HEK293 (cell line): ENCODE data around the gene PFDN6.

Experiments
- BCL6B ChIP-seq: fragments of 450-650 bp; formaldehyde crosslinking; IDR thresholded peaks from 2 replicates; pipeline ENCODE4 v1.5.1; 2017; ENCODE audit warnings: missing biosample characterization, missing genetic modification characterization
- CTCF ChIP-seq: fragments of 450-650 bp; formaldehyde crosslinking; IDR thresholded peaks from 2 replicates; pipeline ENCODE4 v1.5.1; 2016; ENCODE audit warnings: missing biosample characterization, missing genetic modification characterization
- GFI1B ChIP-seq: fragments of 450-650 bp; formaldehyde crosslinking; IDR thresholded peaks from 2 replicates; pipeline ENCODE4 v1.5.1; 2016; ENCODE audit warnings: missing biosample characterization, missing genetic modification characterization
- GLIS1 ChIP-seq: fragments of 450-650 bp; formaldehyde crosslinking; IDR thresholded peaks from 2 replicates; pipeline ENCODE4 v1.5.1; 2016; ENCODE audit warnings: missing biosample characterization, missing genetic modification characterization
- GLIS2 ChIP-seq: fragments of 450-650 bp; formaldehyde crosslinking; IDR thresholded peaks from 2 replicates; pipeline ENCODE4 v1.5.1; 2016; ENCODE audit warnings: missing biosample characterization, missing genetic modification characterization
- KLF1 ChIP-seq: fragments of 450-650 bp; formaldehyde crosslinking; IDR thresholded peaks from 2 replicates; pipeline ENCODE4 v1.5.1; 2016; ENCODE audit warnings: missing biosample characterization, missing genetic modification characterization
- KLF16 ChIP-seq: fragments of 450-650 bp; formaldehyde crosslinking; IDR thresholded peaks from 2 replicates; pipeline ENCODE4 v1.5.1; 2017; ENCODE audit warnings: missing biosample characterization, missing genetic modification characterization
- PRDM10 ChIP-seq: fragments of 450-650 bp; formaldehyde crosslinking; IDR thresholded peaks from 2 replicates; pipeline ENCODE4 v1.5.1; 2016; ENCODE audit warnings: missing biosample characterization, missing genetic modification characterization
- SP2 ChIP-seq: fragments of 450-650 bp; formaldehyde crosslinking; IDR thresholded peaks from 2 replicates; pipeline ENCODE4 v1.5.1; 2016; ENCODE audit warnings: missing biosample characterization, missing genetic modification characterization
- ZBTB10 ChIP-seq: fragments of 450-650 bp; formaldehyde crosslinking; IDR thresholded peaks from 2 replicates; pipeline ENCODE4 v1.5.1; 2016; ENCODE audit warnings: missing biosample characterization, missing genetic modification characterization
- ZBTB26 ChIP-seq: fragments of 450-650 bp; formaldehyde crosslinking; optimal IDR thresholded peaks from 2 replicates; pipeline ENCODE3; 2016; ENCODE audit warnings: missing biosample characterization, mild to moderate bottlenecking, missing genetic modification characterization
- ZBTB44 ChIP-seq: fragments of 450-650 bp; IDR thresholded peaks from 2 replicates; pipeline ENCODE4 v1.5.1; 2018; ENCODE audit warnings: missing biosample characterization, mild to moderate bottlenecking, missing genetic modification characterization
- ZFHX2 ChIP-seq: fragments of 450-650 bp; formaldehyde crosslinking; conservative IDR thresholded peaks from 2 replicates; pipeline ENCODE4 v1.5.1; 2016; ENCODE audit warnings: missing biosample characterization, missing genetic modification characterization
- ZNF138 ChIP-seq: fragments of 450-650 bp; formaldehyde crosslinking; IDR thresholded peaks from 2 replicates; pipeline ENCODE4 v1.5.1; 2016; ENCODE audit warnings: missing biosample characterization, missing genetic modification characterization, borderline replicate concordance
- ZNF362 ChIP-seq: fragments of 450-650 bp; formaldehyde crosslinking; IDR thresholded peaks from 2 replicates; pipeline ENCODE4 v1.5.1; 2016; ENCODE audit warnings: missing biosample characterization, missing genetic modification characterization
- ZNF366 ChIP-seq: fragments of 450-650 bp; formaldehyde crosslinking; conservative IDR thresholded peaks from 2 replicates; pipeline ENCODE4 v1.5.1; 2016; ENCODE audit warnings: missing biosample characterization, missing genetic modification characterization
- ZNF391 ChIP-seq: fragments of 450-650 bp; formaldehyde crosslinking; IDR thresholded peaks from 2 replicates; pipeline ENCODE4 v1.5.1; 2016; ENCODE audit warnings: low read depth, missing biosample characterization, missing genetic modification characterization, borderline replicate concordance
- ZNF416 ChIP-seq: fragments of 450-650 bp; formaldehyde crosslinking; IDR thresholded peaks from 2 replicates; pipeline ENCODE4 v1.5.1; 2016; ENCODE audit warnings: missing biosample characterization, missing genetic modification characterization
- ZNF423 ChIP-seq: fragments of 450-650 bp; formaldehyde crosslinking; IDR thresholded peaks from 2 replicates; pipeline ENCODE4 v1.5.1; 2016; ENCODE audit warnings: missing biosample characterization, missing genetic modification characterization
- ZNF530 ChIP-seq: fragments of 450-650 bp; formaldehyde crosslinking; IDR thresholded peaks from 2 replicates; pipeline ENCODE4 v1.5.1; 2016; ENCODE audit warnings: low read depth, missing biosample characterization, missing genetic modification characterization
- ZNF600 ChIP-seq: fragments of 450-650 bp; formaldehyde crosslinking; IDR thresholded peaks from 2 replicates; pipeline ENCODE4 v1.5.1; 2016; ENCODE audit warnings: missing biosample characterization, missing genetic modification characterization
- ZNF747 ChIP-seq: fragments of 450-650 bp; formaldehyde crosslinking; IDR thresholded peaks from 2 replicates; pipeline ENCODE4 v1.5.1; 2016; ENCODE audit warnings: missing biosample characterization, missing genetic modification characterization
- ZSCAN30 ChIP-seq: fragments of 450-650 bp; IDR thresholded peaks from 2 replicates; pipeline ENCODE4 v1.5.1; 2018; ENCODE audit warnings: missing biosample characterization, mild to moderate bottlenecking, missing genetic modification characterization, moderate library complexity
- ZSCAN5A ChIP-seq: fragments of 450-650 bp; formaldehyde crosslinking; IDR thresholded peaks from 2 replicates; pipeline ENCODE4 v1.5.1; 2016; ENCODE audit warnings: missing biosample characterization, missing genetic modification characterization

The PFDN6 gene

GRCh38 chr6:33312361-33313104 lies 23.1 kb downstream of the PFDN6 start (continued):
- TF ChIP-seq PRDM10 (tag by site-specific recombination) (no peak), ZSCAN5A (tag by site-specific recombination) (no peak), ZNF747 (no peak), ZNF600 (tag by site-specific recombination) (peak; percentile 95), ZSCAN30 (tag by site-specific recombination) (no peak), GLIS2 (tag by site-specific recombination) (peak; percentile 80), GLIS1 (tag by site-specific recombination) (peak; percentile 95), KLF16 (tag by site-specific recombination) (no peak), BCL6B (tag by site-specific recombination) (no peak), ZNF366 (tag by site-specific recombination) (peak; percentile 51), ZBTB26 (tag by site-specific recombination) (no peak), ZFHX2 (tag by site-specific recombination) (peak; percentile 92), KLF1 (tag by site-specific recombination) (peak; percentile 10; the same call in 1 of the 2 replicates), ZBTB44 (tag by site-specific recombination) (no peak), ZNF391 (tag by site-specific recombination) (no peak), SP2 (peak; percentile 64), CTCF (tag by site-specific recombination) (peak; percentile 71), ZNF530 (no peak), ZNF423 (no peak), ZBTB10 (tag by site-specific recombination) (no peak), ZNF362 (tag by site-specific recombination) (peak; percentile 87; the same call in 1 of the 2 replicates), ZNF416 (tag by site-specific recombination) (no peak), GFI1B (no peak), ZNF138 (no peak)
